Measurements from ENCODE around the gene AEBP2. TPM values are rescaled to one million over a fixed set of nuclear protein-coding genes. Genes with fewer than 3 reads are reported as not detected.
"Not testable (repeated sequence)": the region's sequence is repeated elsewhere in the genome, so short reads cannot be mapped to it uniquely, and the experiment has no call there.

The AEBP2 gene
- polyA plus RNA-seq, 4 donors: 50.9 to 65.8 (median 61.9) TPM

DNA sequence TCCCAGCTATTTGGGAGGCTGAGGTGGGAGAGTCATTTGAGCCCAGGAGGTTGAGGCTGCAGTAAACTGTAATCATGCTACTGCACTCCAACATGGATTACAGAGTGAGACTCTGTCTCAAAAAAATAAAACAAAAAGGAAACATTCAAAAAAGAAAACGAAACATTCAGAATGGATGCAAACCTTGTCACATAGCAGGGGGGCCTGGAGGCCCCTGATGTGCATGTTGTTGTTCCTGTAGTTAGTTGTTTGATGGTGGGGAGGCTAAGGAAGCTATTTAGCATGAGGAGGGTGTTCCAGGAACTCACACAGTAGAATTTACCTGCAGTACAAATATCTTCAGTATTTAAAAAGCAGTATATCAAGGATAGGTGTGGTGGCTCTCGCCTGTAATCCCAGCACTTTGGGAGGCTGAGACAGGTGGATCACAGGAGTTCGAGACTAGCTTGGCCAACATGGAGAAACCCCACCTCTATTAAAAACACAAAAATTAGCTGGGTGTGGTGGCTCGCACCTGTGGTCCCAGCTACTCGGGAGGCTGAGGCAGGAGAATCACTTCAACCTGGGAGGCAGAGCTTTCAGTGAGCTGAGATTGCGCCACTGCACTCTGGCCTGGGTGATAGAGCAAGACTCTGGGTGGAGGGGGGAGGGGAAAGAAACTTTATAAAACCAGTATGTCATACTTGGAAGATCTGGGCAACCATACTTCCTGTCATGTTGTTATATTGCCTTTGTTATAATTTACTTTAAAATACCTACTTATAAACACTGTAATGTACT is 17.6 kb upstream of the AEBP2 start:
- DNase-seq (ENCODE audit: low read depth in 4 of 4, low spot score in 3 of 4): no peak

GRCh38 chr12:19423166-19423930 is 15.9 kb upstream of the AEBP2 start:
- no peak for DNase-seq (ENCODE audit: low read depth in 4 of 4, low spot score in 3 of 4)

DNA sequence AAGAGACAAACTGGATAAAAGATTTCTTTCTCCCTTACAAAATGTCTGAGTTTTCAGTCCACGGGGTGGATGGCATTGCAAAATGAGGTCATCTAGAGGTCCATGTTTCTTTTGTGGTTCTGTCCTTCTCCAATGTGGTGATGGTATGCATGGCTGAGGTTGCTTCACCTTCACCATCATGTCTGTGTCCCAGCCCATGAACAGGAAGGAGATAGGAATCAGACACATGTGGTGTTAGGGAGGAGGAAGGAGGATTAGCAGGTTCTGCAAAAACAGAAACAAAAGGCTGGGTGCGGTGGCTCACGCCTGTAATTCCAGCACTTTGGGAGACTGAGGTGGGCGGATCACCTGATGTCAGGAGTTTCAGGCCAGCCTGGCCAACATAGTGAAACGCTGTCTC is 11.0 kb upstream of the AEBP2 start:
- DNase-seq (ENCODE audit: low read depth in 4 of 4, low spot score in 3 of 4): no peak

- DNase-seq (ENCODE audit: low read depth in 4 of 4, low spot score in 3 of 4): not testable (repeated sequence)
Measured at GRCh38 chr12:19429491-19429890, 9.8 kb upstream of the AEBP2 start.

DNA sequence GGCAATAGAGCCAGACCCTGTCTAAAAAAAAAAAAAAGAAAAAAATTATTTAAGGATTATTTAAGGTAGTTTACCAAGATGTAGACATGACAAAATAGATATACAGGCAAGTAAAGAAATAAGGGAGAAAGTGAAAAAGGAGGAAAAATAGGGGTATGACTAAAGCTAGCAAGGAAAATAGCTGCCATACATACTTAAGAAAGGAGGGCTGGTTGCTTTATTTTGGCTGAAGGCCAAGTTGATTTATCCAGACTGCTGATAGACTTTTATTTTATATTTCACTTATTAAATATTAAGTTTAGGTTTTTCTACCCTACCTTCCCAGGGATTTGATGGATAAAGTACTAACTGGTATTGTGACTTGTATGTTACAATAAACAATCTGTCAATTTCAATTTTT is 8.3 kb upstream of the AEBP2 start:
- DNase-seq (ENCODE audit: low read depth in 4 of 4, low spot score in 3 of 4): no peak

- DNase-seq (ENCODE audit: low read depth in 4 of 4, low spot score in 3 of 4): no peak
Measured at GRCh38 chr12:19431407-19432308, 7.6 kb upstream of the AEBP2 start.

DNA sequence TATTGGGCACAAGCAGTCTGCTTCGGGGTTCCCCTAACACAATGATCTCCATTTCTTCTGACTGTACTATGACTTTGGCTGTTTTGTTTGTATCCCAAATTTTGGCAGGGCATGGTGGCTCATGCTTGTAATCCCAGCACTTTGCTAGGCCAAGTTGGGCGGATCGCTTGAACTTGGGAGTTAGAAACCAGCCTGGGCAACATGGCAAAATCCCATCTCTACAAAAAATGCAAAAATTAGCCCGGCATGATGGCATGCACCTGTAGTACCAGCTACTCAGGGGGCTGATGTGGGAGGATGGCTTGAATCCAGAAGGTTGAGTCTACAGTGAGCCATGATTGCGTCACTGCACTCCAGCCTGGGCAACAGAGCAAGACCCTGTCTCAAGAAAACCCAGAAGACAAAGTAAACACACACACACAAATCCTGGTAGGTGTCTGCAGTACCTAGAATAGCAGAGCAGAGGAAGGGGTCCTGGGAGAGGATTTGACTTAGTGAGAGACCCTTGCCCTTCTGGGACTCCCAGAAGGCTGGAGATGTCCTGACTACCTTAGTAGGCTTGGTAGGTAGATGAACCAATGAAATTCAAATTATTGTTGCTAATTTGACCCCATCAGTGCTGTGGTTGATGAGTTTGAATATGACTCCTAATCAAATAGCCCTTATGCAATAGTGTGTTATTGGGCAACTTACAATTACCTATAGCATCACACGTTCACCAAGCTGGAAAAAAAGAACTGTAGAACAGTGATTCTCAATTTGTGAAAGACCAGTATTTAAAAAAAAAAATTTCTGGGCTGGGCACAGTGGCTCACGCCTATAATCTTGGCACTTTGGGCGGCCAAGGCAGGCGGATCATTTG is 6.8 kb upstream of the AEBP2 start:
- DNase-seq (ENCODE audit: low read depth in 4 of 4, low spot score in 3 of 4): no peak

DNA sequence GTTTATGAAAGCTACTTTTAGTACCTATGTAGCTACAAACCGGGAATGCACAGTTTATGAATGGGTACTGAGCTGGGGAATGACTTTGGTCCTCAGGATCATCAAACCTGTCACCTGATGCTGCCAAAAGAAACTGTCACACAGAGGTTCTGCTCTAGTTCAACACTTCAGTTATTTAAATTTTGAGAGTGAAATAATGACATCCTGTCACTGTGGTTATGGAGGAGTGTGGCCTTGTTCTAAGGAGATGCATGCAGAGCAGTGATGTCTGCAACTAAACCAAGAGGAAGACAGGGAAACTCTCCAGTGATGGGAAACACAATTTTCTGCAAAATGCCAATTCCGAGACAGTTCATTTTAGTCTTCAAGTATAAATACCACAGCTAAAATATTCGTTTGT is 4.8 kb upstream of the AEBP2 start:
- no peak for DNase-seq (ENCODE audit: low read depth in 4 of 4, low spot score in 3 of 4)

GRCh38 chr12:19435831-19436497 is 3.3 kb upstream of the AEBP2 start:
- no peak for DNase-seq (ENCODE audit: low read depth in 4 of 4, low spot score in 3 of 4)

DNA sequence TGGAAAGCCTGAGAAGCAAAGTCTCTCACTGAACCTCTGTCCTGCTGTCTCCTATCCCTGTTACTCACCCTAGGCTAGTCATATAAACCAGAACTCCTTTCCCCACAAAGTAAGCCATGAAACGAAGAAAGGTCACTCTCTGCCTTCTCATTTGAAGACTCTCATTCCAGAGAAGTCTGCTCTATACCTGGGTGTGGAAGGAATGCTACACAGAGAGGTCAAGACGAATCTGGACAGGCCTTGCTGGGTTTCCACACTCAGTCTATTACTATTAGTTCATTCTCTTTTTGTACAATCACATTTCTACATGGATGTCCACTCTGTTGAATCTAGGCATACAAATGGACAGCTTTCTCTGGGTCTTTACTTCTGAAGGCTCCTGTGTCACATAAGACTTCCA is 2.4 kb upstream of the AEBP2 start:
- DNase-seq (ENCODE audit: low read depth in 4 of 4, low spot score in 3 of 4): no peak

DNA sequence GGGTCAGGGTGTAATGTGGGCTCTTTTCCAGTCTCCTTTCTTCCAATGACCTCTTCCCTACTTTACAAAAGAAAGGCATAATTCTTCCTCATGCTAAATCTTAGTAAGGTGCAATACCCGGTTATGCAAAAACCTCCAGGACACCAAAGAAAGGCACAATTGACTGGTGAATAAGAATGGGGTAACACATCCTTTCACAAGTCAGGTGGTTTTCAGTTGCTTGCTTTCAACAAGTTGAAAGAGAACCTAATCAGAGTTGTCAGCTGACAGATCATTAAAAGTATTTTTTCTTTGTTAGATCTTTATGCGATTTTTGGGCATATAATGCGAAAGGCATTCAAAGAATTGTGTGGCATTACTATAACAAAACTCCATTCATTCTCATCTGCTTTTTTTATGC is 1.3 kb upstream of the AEBP2 start:
- no peak for DNase-seq (ENCODE audit: low read depth in 4 of 4, low spot score in 3 of 4)

- DNase-seq (ENCODE audit: low read depth in 4 of 4, low spot score in 3 of 4): peak in 2 of 4 donors; percentile 54 to 60
Measured at GRCh38 chr12:19440019-19440858, 947 bp downstream of the AEBP2 start.

- DNase-seq (ENCODE audit: low read depth in 4 of 4, low spot score in 3 of 4): no peak
Measured at GRCh38 chr12:19440916-19441315, 1.6 kb downstream of the AEBP2 start.

- no peak for DNase-seq (ENCODE audit: low read depth in 4 of 4, low spot score in 3 of 4)
Measured at GRCh38 chr12:19443585-19443984, 4.3 kb downstream of the AEBP2 start.

DNA sequence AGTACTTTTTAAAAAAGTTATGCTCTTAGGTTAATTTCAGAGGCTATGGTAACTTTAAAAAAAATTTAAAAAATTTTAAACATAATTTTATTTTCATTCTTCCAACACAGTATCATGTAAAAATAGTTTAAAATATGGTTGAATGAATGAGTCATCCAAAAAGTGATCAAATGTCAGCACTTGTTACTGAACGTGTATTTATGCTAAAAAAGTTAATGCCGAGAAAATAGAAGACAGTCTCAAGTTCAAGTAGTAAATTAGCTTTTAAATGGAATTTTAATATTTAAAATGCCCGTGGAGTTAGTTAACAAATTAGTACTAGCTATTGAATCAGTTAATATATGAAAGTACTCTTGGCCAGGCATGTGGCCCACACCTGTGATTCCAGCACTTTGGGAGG is 4.8 kb downstream of the AEBP2 start:
- no peak for DNase-seq (ENCODE audit: low read depth in 4 of 4, low spot score in 3 of 4)

DNA sequence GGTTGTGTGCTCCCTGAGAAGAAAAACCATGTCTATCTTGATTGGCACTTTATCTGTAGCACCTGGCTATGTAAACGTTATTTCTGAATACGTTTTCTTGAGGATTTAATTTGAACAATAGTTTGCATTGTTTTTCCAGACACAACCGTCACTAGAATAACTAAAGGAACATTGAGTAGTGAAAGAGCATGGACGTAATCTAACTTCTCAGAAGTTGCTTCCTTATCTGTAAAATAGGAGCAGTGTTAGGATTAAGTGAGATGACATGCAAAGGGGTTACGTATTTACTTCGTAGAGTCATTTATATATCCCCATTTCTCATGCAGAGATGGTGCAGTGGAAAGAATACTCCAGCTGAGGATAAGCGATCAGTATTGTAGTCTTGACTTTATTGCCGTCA is 8.1 kb downstream of the AEBP2 start:
- DNase-seq (ENCODE audit: low read depth in 4 of 4, low spot score in 3 of 4): no peak

GRCh38 chr12:19449814-19450213 is 10.5 kb downstream of the AEBP2 start:
- no peak for DNase-seq (ENCODE audit: low read depth in 4 of 4, low spot score in 3 of 4)

DNA sequence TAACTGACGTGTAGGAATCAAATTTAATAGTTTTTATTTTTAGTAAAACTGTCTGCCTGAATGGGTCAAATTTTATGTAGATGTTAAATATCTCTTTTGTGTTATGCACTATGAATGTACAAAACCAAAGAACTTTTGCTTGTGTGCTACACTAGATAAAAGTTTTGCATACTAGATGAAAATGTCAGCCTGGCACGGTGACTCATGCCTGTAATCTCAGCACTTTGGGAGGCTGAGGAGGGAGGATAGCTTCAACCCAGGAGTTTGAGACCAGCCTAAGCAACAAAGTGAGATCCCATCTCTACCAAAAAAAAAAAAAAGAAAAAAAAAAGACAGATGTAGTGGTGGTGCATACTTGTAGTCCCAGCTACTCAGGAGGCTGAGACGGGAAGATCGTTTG is 11.1 kb downstream of the AEBP2 start:
- DNase-seq (ENCODE audit: low read depth in 4 of 4, low spot score in 3 of 4): no peak

DNA sequence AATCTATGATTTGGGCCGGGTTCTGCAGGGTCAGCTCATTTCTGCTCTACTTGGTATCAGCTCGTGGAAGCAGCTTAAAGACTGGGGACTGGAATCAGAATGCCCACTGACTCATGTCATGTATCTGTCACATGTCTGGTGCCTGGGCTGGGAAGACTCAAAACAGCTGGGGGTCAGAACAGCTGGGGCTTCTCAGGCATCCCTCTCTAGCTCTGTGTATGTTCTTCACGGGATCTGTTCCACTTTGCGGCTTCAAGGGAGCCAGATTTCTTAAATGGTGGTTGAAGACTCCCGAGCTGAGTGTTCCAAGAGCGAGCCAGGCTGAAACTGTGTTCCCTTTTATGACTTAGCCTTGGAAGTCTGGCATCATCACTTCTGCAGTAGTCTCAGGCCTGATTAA is 11.9 kb downstream of the AEBP2 start:
- DNase-seq (ENCODE audit: low read depth in 4 of 4, low spot score in 3 of 4): no peak
